HG03064 (cell line): Measurements from ENCODE around the gene ZNF467.

Source experiments
- ATAC-seq: cut with Tn5 transposase; IDR thresholded peaks from one replicate; pipeline ENCODE4 v1.9.1; 2021; ENCODE audit warnings: low read depth; ENCODE audit not compliant: unreplicated experiment

ZNF467 gene

DNA sequence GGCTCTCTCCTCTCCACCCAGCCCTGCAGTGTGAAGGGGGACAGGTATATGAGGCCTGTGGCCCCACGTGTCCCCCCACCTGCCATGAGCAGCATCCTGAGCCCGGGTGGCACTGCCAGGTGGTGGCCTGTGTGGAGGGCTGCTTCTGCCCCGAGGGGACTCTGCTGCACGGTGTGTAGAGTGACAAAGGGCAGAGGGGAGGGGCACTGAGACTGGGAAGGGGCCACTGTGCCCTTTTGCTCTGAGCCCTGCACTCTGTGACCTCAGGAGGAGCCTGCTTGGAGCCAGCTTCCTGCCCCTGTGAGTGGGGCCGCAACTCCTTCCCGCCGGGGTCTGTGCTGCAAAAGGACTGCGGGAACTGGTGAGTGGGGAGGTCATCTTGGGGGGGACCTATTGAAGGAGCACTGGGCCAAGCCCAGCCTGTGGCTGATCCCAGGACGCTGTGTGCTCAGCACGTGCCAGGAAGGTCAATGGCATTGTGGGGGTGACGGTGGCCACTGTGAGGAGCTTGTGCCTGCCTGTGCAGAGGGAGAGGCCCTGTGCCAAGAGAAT lies 15.0 kb upstream of the ZNF467 start:
- ATAC-seq: no peak

DNA sequence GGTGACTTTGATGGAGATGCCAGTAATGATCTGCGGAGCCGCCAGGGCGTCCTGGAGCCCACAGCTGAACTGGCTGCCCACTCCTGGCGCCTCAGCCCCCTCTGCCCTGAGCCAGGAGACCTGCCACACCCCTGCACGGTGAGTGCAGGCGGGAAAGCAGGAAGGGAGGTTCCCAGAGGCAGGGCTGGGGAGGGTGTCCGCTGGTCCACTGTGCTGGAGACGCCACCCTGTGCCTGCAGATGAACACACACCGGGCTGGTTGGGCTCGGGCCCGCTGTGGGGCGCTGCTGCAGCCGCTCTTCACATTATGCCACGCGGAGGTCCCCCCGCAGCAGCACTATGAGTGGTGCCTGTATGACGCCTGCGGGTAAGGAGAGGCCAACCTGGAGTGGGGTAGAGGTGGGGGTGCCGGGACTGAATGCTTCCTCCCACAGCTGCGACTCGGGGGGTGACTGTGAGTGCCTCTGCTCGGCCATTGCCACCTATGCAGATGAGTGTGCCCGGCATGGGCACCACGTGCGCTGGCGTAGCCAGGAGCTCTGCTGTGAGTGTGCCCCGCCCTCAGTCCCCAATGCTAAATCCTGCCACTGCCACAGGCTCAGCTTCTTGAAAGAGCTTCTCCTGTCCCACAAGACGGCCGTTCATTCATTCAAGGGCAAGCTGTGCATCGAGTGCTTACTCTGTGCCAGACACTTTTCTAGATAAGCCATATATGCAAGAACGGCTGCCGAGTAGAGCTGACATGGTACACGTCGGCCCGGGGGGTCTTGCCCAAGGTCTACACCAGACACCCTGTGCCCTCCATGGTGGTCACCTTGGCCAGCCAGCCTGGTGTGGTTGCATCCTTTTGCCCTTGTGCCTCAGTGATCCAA lies 14.3 kb upstream of the ZNF467 start:
- no peak for ATAC-seq

GRCh38 chr7:149785983-149786382 lies 12.6 kb upstream of the ZNF467 start:
- no peak for ATAC-seq

GRCh38 chr7:149785402-149785801 lies 12.0 kb upstream of the ZNF467 start:
- no peak for ATAC-seq

- no peak for ATAC-seq
Measured at GRCh38 chr7:149784251-149784608, 10.8 kb upstream of the ZNF467 start.

GRCh38 chr7:149783386-149784250 lies 10.2 kb upstream of the ZNF467 start:
- no peak for ATAC-seq

DNA sequence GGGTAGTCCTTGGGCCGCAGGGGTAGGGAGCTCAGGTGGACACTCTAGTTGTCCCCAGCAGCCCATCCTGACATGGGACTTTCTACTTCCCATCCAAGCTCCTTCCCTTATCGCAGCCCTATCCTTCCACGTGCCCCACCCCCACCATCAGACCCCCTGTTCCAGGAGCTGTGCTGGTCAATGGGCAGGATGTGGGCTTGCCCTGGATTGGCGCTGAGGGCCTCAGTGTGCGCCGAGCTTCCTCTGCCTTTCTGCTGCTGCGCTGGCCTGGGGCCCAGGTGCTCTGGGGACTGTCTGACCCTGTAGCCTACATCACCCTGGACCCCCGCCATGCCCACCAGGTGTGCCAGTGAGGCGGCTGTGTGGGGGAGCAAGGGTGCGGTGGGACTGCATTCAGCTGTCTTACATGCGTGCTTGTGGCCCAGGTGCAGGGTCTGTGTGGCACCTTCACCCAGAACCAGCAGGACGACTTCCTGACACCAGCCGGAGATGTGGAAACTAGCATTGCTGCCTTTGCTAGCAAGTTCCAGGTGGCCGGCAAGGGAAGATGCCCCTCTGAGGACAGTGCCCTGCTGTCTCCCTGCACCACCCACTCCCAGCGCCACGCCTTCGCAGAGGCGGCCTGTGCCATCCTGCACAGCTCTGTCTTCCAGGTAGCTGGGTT lies 9.4 kb upstream of the ZNF467 start:
- no peak for ATAC-seq

DNA sequence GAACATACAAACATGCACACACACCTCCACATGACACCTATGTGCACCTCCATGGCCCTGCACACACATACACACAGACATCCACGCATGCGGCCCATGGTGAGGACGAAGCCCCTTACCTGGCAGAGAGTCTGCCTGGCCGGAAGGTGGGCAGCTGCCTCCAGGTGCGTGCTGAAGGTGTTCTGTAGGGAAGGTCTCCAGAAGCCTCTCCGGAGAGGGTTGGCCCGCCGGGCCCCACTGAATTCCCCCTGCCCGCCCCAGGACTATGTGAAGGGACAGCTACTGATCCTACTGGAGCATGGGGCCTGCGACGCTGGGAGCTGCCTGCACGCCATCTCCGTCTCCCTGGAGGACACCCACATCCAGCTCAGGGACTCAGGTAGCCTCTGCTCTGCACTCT lies 8.5 kb upstream of the ZNF467 start:
- ATAC-seq: no peak

DNA sequence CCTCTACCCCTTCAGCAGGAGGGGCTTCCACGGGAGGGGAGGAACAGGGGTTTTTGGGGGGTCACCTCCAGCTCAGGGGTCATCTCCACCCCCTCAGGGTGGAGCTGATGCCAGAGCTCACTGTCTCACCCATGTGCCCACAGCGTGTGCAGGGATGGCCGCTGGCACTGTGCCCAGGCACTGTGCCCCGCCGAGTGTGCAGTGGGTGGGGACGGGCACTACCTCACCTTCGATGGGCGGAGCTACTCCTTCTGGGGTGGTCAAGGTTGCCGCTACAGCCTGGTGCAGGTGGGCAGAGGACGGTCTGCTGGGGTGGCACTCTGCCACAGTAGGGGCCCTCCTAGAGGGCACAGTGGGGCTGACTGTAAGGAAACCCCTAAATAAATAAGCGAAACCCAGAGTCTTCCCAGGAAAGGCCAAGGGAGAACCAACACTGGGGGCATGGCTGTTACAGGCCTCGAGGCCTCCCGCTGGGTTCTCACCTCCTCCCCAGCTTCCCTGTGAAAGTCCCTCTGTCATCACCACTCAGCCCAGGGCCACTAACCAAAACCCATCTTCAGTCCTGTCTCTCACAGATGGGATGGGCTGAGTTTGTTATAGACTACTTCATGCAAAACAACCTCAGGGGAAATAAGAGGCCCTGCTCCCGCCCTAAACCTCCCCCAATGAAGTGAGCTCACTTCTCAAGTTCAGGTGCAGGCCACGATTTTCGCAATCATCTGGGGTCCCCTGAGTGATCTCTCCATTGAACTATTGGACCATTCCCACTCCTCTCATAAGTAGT lies 7.4 kb upstream of the ZNF467 start:
- no peak for ATAC-seq

DNA sequence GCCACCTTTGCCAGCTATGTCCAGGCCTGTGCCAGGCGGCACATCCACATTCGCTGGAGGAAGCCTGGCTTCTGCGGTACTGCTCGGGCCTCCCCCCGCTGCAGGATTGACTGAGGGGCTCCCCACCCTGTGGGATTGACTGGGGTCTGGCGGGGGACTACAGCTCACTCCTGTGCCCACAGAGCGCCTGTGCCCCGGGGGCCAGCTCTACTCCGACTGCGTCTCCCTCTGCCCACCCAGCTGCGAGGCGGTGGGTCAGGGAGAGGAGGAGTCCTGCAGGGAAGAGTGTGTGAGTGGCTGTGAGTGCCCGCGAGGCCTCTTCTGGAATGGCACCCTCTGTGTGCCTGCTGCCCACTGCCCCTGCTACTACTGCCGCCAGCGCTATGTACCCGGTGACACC lies 6.7 kb upstream of the ZNF467 start:
- ATAC-seq: no peak

GRCh38 chr7:149779502-149779805 lies 6.1 kb upstream of the ZNF467 start:
- no peak for ATAC-seq

GRCh38 chr7:149778696-149779501 lies 5.5 kb upstream of the ZNF467 start:
- no peak for ATAC-seq

- no peak for ATAC-seq
Measured at GRCh38 chr7:149778327-149778637, 4.9 kb upstream of the ZNF467 start.

DNA sequence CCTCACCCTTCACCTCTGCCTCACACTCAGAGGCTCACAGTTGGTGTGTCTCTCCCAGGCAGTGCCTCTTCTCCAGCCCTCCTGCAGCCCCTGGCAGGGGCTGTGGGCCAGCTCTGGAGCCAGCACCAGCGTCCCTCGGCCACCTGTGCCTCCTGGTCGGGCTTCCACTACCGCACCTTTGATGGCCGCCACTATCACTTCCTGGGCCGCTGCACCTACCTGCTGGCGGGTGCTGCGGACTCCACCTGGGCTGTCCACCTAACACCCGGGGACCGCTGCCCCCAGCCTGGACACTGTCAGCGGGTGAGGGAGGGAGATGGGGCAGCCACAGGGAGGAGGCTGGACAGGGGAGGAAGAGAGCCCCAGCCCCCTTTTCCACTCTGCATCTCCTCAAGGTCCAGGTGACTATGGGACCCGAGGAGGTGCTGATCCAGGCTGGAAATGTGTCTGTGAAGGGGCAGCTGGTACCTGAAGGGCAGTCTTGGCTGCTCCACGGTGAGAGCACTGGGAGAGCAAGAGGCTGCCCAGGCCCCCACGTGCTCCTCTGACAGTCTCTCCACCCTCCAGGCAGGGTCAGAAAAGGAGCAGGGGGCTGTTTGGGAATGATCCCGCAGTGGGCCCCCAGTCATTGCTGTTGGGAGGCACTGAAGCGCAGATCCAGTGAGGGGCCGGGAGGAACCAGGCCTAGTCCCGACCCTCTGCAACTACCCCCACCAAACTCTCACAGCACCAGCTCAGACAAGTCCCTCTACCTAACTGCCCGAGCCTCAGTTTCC lies 4.4 kb upstream of the ZNF467 start:
- no peak for ATAC-seq

DNA sequence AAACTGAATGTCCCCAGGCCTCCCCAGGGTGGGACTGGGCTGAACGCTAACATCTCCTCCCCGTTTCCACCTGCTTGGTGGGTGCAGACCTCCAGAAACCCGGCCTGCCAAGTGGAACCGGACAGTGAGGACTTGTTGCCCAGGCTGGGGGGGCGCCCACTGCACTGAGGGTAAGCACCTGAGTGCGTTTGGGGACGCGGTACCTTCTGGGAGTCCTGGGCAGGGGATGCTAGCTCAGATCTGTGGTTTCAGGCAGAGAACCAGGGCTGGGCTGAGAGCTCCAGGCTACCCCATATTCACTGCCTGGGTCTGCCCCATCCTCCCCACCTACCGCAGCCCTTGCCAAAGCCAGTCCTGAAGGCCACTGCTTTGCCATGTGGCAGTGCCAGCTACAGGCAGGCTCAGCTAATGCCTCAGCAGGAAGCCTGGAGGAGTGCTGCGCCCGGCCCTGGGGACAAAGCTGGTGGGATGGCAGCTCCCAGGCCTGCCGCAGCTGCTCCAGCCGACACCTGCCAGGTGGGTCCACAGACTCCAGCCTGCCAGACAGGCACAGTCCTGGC lies 3.5 kb upstream of the ZNF467 start:
- ATAC-seq: no peak

DNA sequence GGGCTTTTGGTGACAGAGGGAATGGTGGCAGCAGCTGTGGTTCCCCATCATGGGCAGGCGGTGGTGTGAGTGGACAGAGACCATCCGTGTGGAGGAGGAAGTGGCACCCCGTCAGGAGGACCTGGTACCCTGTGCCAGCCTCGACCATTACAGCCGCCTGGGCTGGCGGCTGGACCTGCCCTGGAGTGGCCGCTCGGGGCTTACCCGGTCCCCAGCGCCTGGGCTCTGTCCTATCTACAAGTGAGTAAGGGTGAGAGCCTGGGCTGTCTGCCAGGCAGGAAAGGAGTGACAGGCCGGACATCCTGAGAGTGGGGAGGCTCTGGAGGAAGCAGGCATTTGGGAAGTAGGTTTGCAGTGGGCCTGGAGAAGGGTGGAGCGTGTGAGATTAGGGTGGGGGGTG lies 2.9 kb upstream of the ZNF467 start:
- ATAC-seq: no peak

DNA sequence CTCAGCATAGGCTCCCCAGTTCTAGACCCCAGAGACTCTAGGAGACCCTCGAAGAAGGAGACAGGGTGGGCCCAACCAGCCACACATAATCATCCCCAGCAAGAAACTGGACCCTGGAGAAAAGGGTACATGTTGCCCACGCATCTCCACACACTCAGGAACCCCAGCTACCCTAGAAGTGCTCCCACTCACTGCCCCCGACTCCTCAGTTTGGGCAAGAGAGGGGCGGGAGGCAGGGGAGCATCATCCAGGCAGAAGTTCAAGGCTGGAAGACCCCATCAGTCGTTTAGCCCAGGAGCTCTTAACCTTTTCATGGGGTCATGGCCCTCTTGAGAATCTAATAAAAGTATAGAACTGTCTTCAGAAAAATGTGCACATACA lies 1.8 kb upstream of the ZNF467 start:
- no peak for ATAC-seq

DNA sequence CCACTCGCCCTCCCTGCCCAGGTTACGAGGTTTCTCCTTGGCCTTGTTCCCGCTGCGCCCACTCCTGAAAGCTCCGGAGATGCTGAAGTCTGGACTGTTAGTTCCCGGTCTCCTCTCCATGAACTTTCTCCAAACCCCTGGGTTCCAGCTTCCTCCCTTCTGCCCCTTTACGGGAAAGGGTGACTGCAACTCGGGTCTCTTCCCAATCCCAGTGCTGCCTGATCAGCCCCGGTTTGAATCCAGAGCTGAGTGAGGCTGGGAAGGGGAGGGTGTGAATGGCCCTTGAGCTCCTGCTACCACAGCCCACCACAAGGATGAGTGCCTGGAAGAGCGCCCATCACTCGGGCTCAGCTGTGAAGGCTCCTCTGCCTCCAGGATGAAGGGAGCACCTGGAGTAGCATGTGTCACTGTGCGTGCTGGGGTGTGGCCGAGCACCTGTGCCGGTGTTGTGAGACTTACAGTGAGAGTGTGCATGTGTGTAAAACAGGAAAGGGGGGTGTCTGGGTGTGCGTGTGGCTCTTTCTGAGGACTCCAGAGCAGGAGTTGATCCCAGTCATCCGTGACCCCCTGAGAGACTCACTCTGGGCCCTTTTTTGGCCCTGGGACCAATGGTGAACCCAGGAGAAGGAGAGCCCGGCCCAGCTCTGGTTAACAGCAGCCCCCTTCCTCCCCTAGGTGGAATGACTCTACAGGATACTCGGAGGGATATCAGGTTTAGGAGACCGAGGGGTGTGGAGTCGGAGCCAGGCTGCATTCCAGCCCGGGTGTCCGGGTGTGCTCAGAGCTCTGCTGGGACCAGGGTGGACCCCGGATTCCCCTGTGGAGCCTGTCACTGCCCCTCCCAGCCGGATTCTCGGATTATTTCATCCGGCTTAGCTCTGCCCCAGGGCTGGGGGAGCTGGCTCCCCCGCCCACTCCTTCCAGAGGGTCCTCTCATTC lies 1.1 kb upstream of the ZNF467 start:
- no peak for ATAC-seq
